Coronary artery (tissue), 2 donors: ENCODE measurements around the gene LRRC1.

Source experiments
- DNase-seq: peaks from one replicate; pipeline ENCODE4 v3.0.0-alpha.2; 2017; ENCODE audit warnings: low spot score
- H3K27ac ChIP-seq, 2 donors: fragments of 200-600 bp; sonication (generic); one replicate each; pipeline ENCODE4 v1.5.1; 2016 to 2019
- H3K4me3 ChIP-seq: fragments of 200-600 bp; sonication (generic); 2 replicates; pipeline ENCODE4 v1.5.1; 2016; ENCODE audit warnings: mild to moderate bottlenecking, moderate library complexity
- TF ChIP-seq, protein P1 (sequence below): fragments of 200-600 bp; sonication (generic); IDR thresholded peaks from one replicate; pipeline ENCODE4 v1.5.1; 2019; ENCODE audit warnings: antibody characterized with exemption

The LRRC1 gene

DNA sequence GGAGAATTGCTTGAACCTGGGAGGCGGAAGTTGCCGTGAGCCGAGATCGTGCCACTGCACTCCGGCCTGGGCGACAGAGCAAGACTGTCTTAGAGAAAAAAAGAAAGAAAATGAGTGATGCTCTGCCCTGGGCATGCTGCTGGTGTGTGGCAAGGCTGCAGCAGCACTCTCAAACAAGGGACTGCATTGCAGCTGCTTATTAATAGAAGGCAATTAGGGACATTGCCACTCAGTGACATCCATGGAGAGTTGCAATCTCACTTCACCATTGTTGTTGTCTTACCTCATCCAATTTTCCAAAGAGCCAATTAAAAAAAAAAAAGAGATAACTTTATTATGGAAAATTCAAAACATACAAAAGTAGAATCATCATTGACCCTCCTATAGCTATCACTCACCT lies 131.1 kb downstream of the LRRC1 start:
- no peak overlapping the region for H3K27ac ChIP-seq
- no peak for DNase-seq
- H3K4me3 ChIP-seq: no peak overlapping the region
- TF ChIP-seq, protein P1, sequence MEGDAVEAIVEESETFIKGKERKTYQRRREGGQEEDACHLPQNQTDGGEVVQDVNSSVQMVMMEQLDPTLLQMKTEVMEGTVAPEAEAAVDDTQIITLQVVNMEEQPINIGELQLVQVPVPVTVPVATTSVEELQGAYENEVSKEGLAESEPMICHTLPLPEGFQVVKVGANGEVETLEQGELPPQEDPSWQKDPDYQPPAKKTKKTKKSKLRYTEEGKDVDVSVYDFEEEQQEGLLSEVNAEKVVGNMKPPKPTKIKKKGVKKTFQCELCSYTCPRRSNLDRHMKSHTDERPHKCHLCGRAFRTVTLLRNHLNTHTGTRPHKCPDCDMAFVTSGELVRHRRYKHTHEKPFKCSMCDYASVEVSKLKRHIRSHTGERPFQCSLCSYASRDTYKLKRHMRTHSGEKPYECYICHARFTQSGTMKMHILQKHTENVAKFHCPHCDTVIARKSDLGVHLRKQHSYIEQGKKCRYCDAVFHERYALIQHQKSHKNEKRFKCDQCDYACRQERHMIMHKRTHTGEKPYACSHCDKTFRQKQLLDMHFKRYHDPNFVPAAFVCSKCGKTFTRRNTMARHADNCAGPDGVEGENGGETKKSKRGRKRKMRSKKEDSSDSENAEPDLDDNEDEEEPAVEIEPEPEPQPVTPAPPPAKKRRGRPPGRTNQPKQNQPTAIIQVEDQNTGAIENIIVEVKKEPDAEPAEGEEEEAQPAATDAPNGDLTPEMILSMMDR: no peak

DNA sequence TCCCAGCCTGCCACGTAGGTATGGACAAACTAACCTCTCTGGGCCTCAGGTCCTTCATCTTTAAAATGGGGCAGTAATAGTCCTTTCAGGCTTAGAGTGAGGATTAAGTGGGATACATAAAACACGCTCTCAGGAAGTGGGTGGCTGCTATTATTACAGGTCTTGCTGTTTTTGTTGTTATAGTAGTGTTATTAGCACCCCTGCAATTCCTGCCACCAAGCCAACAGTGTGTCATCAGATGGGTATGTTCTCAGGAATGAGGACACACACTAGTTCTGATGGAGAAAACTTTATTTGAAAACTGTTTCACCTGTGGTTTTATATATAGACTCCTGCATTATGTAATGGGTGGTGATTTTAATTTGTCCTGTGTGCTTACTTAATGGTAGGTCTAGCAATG lies 131.7 kb downstream of the LRRC1 start:
- DNase-seq: no peak
- TF ChIP-seq, protein P1: no peak
- Histone ChIP-seq H3K27ac (no peak overlapping the region), H3K4me3 (no peak overlapping the region)

GRCh38 chr6:53928641-53929040 lies 133.8 kb downstream of the LRRC1 start:
- no peak overlapping the region for H3K4me3 ChIP-seq
- TF ChIP-seq, protein P1: no peak
- DNase-seq: no peak
- no peak overlapping the region for H3K27ac ChIP-seq

- TF ChIP-seq, protein P1: no peak
- DNase-seq: no peak
- no peak overlapping the region for H3K27ac ChIP-seq
- H3K4me3 ChIP-seq: no peak overlapping the region
These were observed 134.4 kb downstream of the LRRC1 start for GRCh38 chr6:53929041-53929820.

- H3K4me3 ChIP-seq: no peak overlapping the region
- no peak overlapping the region for H3K27ac ChIP-seq
- TF ChIP-seq, protein P1: no peak
- no peak for DNase-seq
These were observed 135.0 kb downstream of the LRRC1 start for GRCh38 chr6:53929821-53930120.

- DNase-seq: no peak
- TF ChIP-seq, protein P1: no peak
- no peak overlapping the region for H3K4me3 ChIP-seq
- H3K27ac ChIP-seq: no peak overlapping the region
These were observed 135.5 kb downstream of the LRRC1 start for GRCh38 chr6:53930330-53930729.

DNA sequence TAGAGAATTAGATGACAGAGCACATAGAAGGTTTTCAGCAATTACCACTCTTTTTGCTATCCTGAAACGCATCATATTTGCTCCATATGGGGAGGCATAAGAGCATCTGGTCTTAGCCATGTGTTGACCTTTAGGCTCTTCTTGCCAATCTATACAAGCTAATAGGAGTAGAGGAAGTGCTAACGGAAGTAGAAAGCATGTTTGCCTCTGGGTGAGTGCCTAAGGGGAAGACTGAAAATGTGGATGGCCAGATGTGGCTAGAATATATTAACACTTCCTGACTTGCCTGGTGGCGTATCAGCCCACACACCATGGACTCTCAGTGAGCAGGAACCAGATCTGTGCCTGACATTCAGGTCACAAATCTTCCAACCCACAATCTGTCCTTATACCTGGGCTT lies 136.3 kb downstream of the LRRC1 start:
- TF ChIP-seq, protein P1: no peak
- no peak for DNase-seq
- Histone ChIP-seq H3K27ac (no peak overlapping the region), H3K4me3 (no peak overlapping the region)
